Stimulated activated naive B cell treated with anti-CD40 and anti-IgM and Interleukin-4, amounts not matched to agents 10 μg/mL and 1 μg/mL and 100 μg/mL, for 72 hours (primary cell): ENCODE data around the gene TMEM258.

Experiments used
- ATAC-seq, 2 donors: fragments of 150-1000 bp; cut with Tn5 transposase; replicated peaks; 2 replicates each; pipeline ENCODE4 v1.10.0; 2021; ENCODE audit warnings: moderate library complexity in 1 of 2
- DNase-seq: peaks from one replicate; pipeline ENCODE4 v3.0.0; 2021
- H3K27ac Mint-ChIP-seq: one replicate; pipeline ENCODE4 v1.8.0; 2022; ENCODE audit warnings: mild to moderate bottlenecking, mixed read lengths
- H3K27me3 Mint-ChIP-seq, 2 donors: one replicate each; pipeline ENCODE4 v1.8.0; 2022; ENCODE audit warnings: mixed read lengths in 2 of 2
- H3K36me3 Mint-ChIP-seq, 2 donors: one replicate each; pipeline ENCODE4 v1.8.0; 2022; ENCODE audit warnings: mixed read lengths in 2 of 2, mild to moderate bottlenecking in 1 of 2
- H3K4me1 Mint-ChIP-seq, 2 donors: one replicate each; pipeline ENCODE4 v1.8.0; 2022; ENCODE audit warnings: mixed read lengths in 2 of 2, mild to moderate bottlenecking in 1 of 2
- H3K4me3 Mint-ChIP-seq, 2 donors: one replicate each; pipeline ENCODE4 v1.8.0; 2022; ENCODE audit warnings: mild to moderate bottlenecking in 2 of 2, mixed read lengths in 2 of 2, moderate library complexity in 1 of 2
- H3K9me3 Mint-ChIP-seq, 2 donors: one replicate each; pipeline ENCODE4 v1.8.0; 2022; ENCODE audit warnings: mixed read lengths in 2 of 2, mild to moderate bottlenecking in 1 of 2

Gene TMEM258

DNA sequence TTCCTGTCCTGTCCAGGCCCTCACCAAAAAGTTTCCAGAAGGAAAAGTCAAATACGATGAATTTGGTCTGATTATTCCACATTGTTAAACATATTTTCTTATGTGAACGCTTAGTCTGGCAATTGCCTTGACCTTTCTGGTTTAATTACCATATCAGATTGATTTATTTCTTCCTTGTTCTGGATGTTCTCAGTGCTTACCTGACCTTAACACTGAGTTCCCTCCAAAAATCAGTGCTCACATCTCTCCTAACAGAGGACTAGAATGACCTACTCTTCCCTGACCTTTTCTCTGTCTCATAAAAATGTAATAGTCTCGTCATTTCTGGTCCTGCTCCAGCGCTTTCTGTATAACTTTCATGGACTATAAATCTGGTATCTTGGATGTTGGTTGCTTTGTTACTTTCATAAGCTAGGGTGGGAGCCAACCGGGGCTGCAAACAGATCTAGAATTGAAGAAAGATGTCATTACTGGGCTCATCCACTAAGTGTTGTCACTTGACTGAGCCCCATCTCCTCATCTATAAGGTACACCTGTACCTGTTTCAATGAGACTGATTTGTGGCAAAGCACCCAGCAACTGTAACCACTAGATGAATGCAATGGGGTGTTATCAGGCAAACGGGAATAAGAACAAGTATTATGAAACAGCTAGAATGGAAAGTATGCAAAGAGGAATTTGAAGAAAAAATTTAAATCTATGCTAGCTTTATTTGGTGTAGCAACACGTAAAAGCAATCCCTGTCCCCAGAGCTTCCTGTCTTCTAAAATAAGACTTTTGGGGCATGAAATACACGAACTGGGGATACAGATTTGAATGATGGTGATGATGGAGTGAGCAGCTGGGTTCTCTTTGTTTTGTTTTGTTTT lies 38.1 kb upstream of the TMEM258 start:
- Mint-ChIP-seq H3K4me1 (peaks cover 49 to 85% of the 10 kb centered on the region in 2 donors), H3K4me3 (peak overlapping the region; percentile 86 to 98), H3K36me3 (peaks cover 51 to 66% of the 10 kb centered on the region in 2 donors), H3K27ac (no peak overlapping the region), H3K27me3 (no peaks in the 10 kb centered on the region), H3K9me3 (peaks cover 0 to 7% of the 10 kb centered on the region in 2 donors)
- no peak for DNase-seq
- ATAC-seq: no peak

DNA sequence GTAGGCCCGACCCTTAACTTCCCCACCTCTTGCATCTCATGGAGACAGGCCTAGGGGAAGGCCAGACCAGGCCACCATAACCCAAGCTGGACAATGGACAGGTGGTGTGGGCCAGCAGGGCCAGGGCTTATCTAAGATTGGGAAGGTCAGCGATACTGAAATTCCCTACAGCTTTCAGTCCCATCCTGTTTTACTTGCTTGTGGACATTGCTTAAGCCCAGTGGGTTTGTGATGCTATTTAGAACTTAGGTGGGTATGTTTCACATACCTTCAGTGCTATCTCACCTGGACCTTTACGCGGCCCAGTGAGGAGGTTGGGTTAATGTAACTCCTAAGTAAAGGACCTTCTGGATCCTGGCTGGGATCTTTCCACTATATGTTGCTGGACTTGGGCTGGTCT lies 37.4 kb upstream of the TMEM258 start:
- Mint-ChIP-seq H3K27me3 (no peaks in the 10 kb centered on the region), H3K4me1 (peaks cover 46 to 79% of the 10 kb centered on the region in 2 donors), H3K9me3 (peaks cover 0 to 7% of the 10 kb centered on the region in 2 donors), H3K27ac (no peak overlapping the region), H3K36me3 (peaks cover 48 to 62% of the 10 kb centered on the region in 2 donors), H3K4me3 (peak overlapping the region; percentile 86 to 98)
- ATAC-seq: no peak
- DNase-seq: no peak

DNA sequence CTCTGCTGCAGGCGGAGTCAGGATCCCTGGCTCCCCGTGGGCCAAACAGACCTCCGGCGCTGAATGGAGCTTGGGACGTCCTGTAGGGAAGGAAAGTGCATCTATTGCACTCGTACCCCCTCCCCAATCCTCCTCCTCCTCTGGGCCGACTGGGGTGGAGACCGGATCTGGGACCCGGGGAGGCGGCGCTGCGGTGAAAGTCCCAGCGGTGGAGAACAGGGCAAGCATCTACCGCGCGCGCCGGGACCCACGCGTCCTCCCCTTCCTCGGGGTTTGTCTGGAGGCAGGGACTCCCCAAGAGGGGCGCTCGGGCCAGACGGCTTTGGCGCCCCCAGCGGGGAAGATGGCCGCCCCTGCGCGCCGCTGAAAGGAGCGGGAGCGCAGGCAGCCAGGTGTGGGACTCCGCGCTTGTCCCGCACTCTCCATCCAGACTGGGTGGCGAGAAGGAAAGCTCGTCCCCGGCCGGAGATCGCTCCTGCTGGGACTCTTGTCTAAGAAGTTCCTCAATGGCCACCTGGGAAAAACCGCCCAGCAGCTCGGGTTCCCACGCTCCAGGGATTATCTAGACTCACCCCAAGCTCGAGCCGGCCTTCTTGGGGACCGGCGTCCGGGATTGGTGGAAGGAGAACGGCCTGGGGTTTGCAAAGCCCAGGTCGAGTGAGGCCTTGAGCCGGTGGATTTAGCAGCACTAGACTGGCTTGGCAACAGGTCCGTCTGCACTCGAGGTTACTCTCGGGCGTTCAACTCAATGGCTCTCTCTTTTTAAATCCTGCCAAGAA lies 36.4 kb upstream of the TMEM258 start:
- Mint-ChIP-seq H3K4me1 (peaks cover 43 to 69% of the 10 kb centered on the region in 2 donors), H3K4me3 (peak overlapping the region; percentile 86 to 98), H3K9me3 (peaks cover 0 to 4% of the 10 kb centered on the region in 2 donors), H3K27me3 (no peaks in the 10 kb centered on the region), H3K36me3 (peaks cover 44 to 56% of the 10 kb centered on the region in 2 donors), H3K27ac (peak overlapping the region; percentile 98)
- peak; percentile 39 for ATAC-seq
- DNase-seq: peak; percentile 34

DNA sequence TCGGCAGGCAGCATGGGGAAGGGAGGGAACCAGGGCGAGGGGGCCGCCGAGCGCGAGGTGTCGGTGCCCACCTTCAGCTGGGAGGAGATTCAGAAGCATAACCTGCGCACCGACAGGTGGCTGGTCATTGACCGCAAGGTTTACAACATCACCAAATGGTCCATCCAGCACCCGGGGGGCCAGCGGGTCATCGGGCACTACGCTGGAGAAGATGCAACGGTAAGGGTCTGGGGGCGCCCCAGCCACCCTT lies 35.9 kb upstream of the TMEM258 start:
- H3K36me3 Mint-ChIP-seq: peaks cover 39 to 51% of the 10 kb centered on the region in 2 donors
- DNase-seq (no peak), ATAC-seq (peak in 1 of 2 donors; percentile 1)
- peak overlapping the region; percentile 86 to 98 for H3K4me3 Mint-ChIP-seq
- peak overlapping the region; percentile 98 for H3K27ac Mint-ChIP-seq
- H3K4me1 Mint-ChIP-seq: peaks cover 38 to 64% of the 10 kb centered on the region in 2 donors
- H3K27me3 Mint-ChIP-seq: no peaks in the 10 kb centered on the region
- H3K9me3 Mint-ChIP-seq: no peaks in the 10 kb centered on the region

DNA sequence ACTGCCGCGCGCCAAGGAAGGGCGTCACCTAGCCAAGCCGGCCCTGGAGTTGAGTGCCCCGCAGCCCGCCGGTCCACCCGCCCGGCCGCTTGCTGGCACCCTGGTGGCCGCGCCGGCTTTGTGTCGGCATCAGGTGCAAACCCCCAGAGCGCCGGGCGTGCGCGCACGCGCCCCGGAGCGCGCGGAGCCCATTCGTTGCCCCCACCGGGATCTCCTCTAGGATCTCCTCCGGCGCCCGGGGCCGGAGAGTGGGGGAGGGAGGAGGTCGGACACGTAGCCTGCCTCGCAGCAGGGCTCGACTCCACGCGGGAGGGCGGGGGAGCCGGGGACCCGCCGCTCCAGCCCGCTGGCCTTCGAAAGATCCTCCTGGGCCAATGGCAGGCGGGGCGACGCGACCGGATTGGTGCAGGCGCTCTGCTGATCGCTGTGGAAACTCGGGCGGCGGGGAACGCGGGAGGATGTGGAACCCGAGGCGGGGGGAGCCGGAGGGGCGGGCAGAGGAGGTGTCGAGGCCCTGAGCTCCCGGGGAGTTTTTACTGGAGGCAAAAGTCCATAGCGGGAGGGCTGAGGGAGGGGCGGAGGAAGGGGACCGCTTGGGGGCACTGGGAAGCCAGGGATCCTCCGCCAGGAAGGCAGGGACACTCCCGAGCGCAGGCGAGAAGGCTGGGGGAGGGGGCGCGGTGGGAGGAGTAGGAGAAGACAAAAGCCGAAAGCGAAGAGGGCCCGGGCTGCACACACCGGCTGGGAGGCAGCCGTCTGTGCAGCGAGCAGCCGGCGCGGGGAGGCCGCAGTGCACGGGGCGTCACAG lies 35.4 kb upstream of the TMEM258 start, which contains the start of gene FADS2:
Gene FADS2, plus strand, starts transcription at position 730 of the 808 bp plus-strand sequence. CDS start 91 bp downstream, outside the sequence.
- Mint-ChIP-seq H3K36me3 (peaks cover 34 to 46% of the 10 kb centered on the region in 2 donors), H3K4me3 (peak within 1 kb of the TSS; percentile 86 to 98), H3K27ac (peak within 1 kb of the TSS; percentile 98), H3K27me3 (no peaks in the 10 kb centered on the region), H3K4me1 (peaks cover 34 to 59% of the 10 kb centered on the region in 2 donors), H3K9me3 (no peaks in the 10 kb centered on the region)
- ATAC-seq: peak; percentile 85 to 86
- DNase-seq: peak; percentile 87

DNA sequence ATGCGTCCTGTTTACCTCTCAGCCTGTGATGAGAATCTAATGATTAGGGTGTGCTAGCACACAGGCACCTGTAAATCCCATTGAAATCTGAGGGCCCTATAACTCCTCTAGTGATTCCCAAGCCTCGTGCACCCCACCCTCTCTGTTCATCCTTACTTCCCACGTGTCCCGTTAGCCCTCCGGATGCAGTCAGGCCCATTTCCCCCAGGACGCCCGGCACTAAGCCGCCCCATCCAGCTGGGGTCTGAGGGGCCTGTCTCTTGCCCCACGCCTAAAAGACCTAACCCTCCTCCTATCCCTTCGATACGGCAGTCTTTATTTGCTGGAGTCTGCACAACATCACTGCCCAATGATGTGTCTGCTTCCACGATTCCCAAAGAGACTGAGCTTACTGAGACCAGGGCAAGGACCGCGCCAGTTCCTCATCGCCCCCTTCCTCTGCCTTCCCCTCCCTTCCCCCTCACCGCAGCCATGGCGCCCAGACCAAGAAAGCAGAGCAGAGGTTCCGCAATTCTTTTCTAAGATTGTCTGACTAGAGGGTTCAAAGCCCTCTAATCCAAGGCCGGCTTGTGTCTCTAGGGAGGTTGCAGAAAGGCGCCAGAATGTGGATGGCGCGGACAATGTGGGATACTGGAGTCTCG lies 34.7 kb upstream of the TMEM258 start:
- Mint-ChIP-seq H3K36me3 (peaks cover 30 to 41% of the 10 kb centered on the region in 2 donors), H3K27ac (peak overlapping the region; percentile 98), H3K4me1 (peaks cover 30 to 52% of the 10 kb centered on the region in 2 donors), H3K4me3 (peak overlapping the region; percentile 86 to 98), H3K9me3 (no peaks in the 10 kb centered on the region), H3K27me3 (no peaks in the 10 kb centered on the region)
- no peak for DNase-seq
- ATAC-seq: peak; percentile 47

DNA sequence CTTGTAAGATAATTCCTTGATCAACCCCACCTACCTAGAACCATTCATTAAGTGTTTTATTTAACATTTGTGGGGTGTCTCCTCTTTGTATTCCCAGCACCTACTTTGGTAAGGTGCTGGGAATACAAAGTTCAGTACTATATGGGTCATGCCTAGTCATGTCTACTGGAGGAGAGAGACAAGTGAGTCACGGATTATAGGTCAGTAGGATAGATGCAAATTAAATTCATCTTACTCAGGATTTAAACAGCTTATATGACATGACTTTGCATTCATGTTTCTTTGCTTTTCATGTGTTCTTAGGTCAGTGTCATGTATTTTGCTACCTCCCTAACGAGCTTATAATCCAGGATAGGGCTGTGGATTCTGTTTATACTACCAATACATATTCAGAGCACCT lies 27.8 kb upstream of the TMEM258 start:
- H3K36me3 Mint-ChIP-seq: peaks cover 8 to 11% of the 10 kb centered on the region in 2 donors
- H3K27me3 Mint-ChIP-seq: no peaks in the 10 kb centered on the region
- H3K4me3 Mint-ChIP-seq: no peak overlapping the region
- H3K27ac Mint-ChIP-seq: no peak overlapping the region
- no peak for DNase-seq
- no peak for ATAC-seq
- H3K4me1 Mint-ChIP-seq: peaks cover 6 to 9% of the 10 kb centered on the region in 2 donors
- H3K9me3 Mint-ChIP-seq: no peaks in the 10 kb centered on the region

DNA sequence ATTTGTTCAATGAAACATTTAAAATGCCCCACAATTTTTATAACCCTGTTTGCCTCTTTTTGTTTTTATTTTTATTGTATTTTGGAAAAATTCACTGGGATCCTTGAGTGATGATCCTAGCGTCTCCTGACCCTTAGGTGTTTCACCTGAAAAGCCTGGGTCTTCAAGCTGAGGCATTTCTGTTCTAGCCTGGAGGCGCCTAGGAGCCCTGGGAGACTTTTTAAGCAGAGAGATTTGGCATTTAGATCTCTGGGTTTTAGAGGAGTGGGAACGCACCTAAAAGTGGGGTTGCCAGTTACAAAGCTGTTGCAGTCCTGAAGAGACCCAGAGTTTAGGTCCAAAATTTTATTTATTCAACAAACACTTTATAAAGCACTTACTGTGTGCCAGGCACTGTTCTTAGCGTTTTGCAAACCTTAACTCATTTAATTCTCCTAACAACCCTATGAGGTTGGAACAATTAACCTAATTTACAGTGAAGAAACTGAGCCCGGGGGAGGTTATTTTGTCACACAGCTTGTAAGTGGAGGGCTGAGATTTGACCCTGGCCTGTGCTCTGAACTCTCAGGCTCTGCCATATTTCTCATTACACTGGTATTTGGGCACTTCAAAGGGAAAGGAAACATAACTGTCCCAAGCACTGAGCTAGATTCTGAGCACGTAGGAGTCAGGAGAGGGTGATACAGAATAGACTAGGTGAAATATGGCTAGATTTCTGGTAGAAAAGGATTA lies 25.2 kb upstream of the TMEM258 start:
- DNase-seq: no peak
- no peak for ATAC-seq
- H3K9me3 Mint-ChIP-seq: peaks cover 4 to 5% of the 10 kb centered on the region in 2 donors
- peaks cover 10 to 21% of the 10 kb centered on the region in 2 donors for H3K4me1 Mint-ChIP-seq
- no peaks in the 10 kb centered on the region for H3K27me3 Mint-ChIP-seq
- H3K4me3 Mint-ChIP-seq: peak overlapping the region; percentile 84 to 91
- peaks cover 19 to 34% of the 10 kb centered on the region in 2 donors for H3K36me3 Mint-ChIP-seq
- H3K27ac Mint-ChIP-seq: peak overlapping the region; percentile 62

DNA sequence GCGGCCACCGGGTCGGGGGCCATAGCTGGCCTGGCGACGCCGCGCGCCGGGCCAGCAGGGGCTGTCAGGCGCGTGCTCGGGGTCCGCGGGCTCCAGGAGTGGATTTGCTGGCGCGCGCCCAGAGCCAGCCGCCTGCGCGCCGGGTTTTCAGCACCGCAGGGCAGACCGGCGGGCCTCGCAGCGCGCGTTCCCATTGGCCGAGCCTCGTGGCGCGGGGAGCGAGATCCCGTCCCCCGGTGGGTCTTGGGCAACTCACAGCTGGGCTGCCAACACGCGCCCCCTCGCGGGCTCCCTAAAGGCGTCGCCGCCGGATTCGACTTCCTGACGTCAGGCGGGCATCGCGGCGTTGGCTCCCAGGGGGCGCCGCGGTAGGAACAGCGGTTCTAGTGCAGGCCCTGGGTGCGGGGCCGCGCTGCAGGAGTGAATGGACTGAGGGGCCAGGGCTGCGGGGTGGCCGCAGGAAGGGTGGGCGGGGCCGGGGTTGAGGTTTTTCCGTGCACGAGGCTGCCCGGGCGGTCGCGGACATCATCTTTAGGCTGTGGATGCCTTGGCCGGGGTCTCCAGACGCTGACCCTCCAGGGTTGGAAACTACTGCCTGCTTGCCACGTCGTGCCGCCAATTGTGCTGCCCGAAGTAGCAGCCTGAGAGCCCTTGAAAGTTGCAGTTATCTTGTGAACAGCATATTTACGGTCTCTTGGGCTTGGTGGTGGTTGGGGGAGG lies 24.5 kb upstream of the TMEM258 start, which contains the start of gene FADS1:
Gene FADS1, minus strand, starts transcription at position 268 of the 720 bp plus-strand sequence. Its CDS starts 74 bp downstream, at position 194.
- H3K4me3 Mint-ChIP-seq: peak within 1 kb of the TSS; percentile 84 to 91
- peaks cover 10 to 21% of the 10 kb centered on the region in 2 donors for H3K4me1 Mint-ChIP-seq

DNA sequence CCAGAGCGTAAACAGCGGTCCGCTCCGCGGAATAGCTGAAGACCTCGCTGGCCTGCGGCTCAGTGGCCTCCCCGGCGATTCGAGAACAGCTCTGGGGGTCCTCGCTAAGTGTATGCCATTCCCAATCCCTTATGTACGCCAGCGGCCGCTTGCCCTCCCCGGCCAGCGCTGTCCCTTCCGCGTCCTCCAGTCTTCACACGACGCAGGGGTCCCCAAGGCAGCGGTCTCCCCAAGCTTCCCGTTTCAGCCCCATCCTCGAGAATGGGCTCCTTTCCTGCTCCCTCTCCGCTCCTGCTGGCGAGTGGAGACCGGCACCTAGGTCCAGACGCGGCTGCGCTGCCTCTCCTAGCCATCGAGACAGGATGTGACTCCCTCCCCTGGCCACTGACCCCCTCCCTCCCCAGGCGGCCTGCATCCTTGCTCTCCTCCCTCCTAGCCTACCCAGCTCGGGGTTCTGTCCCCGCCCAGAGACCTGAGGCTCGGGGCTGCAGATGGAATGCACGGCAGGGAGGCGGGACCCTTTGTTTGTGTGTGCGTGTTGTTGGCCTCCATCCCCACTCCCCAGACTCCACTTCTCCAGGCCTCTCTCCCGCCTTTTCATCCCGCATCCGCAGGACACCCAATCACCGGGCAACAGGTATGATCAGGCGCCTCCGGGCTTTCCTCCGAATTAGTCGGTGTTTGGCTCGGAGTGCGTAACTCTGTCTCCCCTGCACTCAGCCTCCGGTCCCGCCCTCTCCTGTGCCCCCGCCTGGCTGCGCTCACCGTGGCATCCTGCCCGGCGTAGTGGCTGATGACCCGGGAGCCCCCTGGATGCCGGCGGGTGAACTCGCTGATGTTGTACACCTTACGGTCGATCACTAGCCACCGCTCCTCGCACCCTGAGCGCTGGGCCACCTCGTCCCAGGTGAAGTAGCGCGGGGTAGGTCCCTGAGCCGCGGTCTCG lies 23.7 kb upstream of the TMEM258 start:
- H3K9me3 Mint-ChIP-seq: peaks cover 4 to 5% of the 10 kb centered on the region in 2 donors
- DNase-seq: peak; percentile 61
- ATAC-seq: peak; percentile 61 to 62
- H3K27ac Mint-ChIP-seq: peak overlapping the region; percentile 97
- peaks cover 10 to 21% of the 10 kb centered on the region in 2 donors for H3K4me1 Mint-ChIP-seq
- H3K36me3 Mint-ChIP-seq: peaks cover 33 to 45% of the 10 kb centered on the region in 2 donors
- no peaks in the 10 kb centered on the region for H3K27me3 Mint-ChIP-seq
- H3K4me3 Mint-ChIP-seq: peak overlapping the region; percentile 84 to 91

More for the DNA sequence above, 24.5 kb upstream of the TMEM258 start, which contains the start of gene FADS1:
- Mint-ChIP-seq H3K27ac (peak within 1 kb of the TSS; percentile 97), H3K27me3 (no peaks in the 10 kb centered on the region), H3K36me3 (peaks cover 25 to 42% of the 10 kb centered on the region in 2 donors), H3K9me3 (peaks cover 4 to 5% of the 10 kb centered on the region in 2 donors)
- peak; percentile 66 to 76 for ATAC-seq
- peak; percentile 85 for DNase-seq

DNA sequence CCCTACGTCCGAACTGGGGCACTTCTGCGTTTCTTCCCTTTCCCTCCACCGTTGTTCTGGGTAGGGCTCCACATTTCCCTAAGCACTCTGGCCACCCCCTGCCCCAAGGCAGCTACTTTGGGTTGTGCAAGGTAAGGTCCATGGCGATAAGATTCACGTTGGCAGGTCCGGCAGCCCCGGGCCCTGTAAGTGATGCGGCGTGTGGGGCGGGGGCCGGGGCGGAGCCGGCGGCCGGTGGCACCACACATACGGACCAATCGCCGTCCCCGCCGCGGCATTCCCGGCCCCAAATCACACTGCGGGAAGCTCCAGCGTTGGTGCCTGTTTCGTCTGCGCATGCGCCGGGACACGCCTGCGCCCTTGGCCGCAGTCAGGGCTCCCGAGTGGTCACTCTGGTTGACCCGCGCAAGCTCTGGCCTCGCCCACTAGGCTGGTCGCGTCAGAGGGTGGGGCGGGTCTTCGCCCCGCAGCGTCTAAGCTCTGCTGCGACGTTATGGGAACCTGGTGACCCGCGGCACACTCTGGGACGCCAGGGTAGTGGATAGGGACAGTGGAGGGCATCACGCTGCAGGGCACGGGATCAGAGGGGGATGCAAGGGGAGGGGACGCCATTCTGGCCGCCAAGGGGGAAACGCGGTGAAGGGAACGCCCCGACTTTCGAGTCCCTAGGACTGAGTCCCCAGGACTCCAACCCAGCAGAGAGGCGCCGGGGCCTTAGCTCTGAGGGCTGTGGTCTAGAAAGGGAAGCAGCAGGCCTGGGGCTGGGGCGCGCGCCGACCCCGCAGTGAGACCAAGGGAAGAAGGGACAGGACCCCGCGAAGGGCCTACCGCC lies 22.8 kb upstream of the TMEM258 start:
- peak overlapping the region; percentile 91 for H3K27ac Mint-ChIP-seq
- peaks cover 4 to 5% of the 10 kb centered on the region in 2 donors for H3K9me3 Mint-ChIP-seq
- peaks cover 40 to 49% of the 10 kb centered on the region in 2 donors for H3K36me3 Mint-ChIP-seq
- no peaks in the 10 kb centered on the region for H3K27me3 Mint-ChIP-seq
- H3K4me1 Mint-ChIP-seq: peaks cover 10 to 21% of the 10 kb centered on the region in 2 donors
- ATAC-seq (peak; percentile 60 to 61), DNase-seq (peak; percentile 71)
- H3K4me3 Mint-ChIP-seq: peak overlapping the region; percentile 84 to 91
